ENCODE measurements around the gene CHCHD1.
"Not testable (repeated sequence)": the region's sequence is repeated elsewhere in the genome, so short reads cannot be mapped to it uniquely, and the experiment has no call there.

The CHCHD1 gene

GRCh38 chr10:73781879-73782748 lies at the start of gene CHCHD1:
TSS of gene CHCHD1 (plus strand) at chr10:73782048. CDS start at chr10:73782076, 28 bp downstream.
- DNase-seq (ENCODE audit: low read depth in 2 of 2, low spot score in 1 of 2), result peak; percentile 80

- no peak for DNase-seq (ENCODE audit: low read depth in 2 of 2, low spot score in 1 of 2)
These were observed 49.4 kb upstream of the CHCHD1 start for GRCh38 chr10:73732426-73732825.

- no peak for DNase-seq (ENCODE audit: low read depth in 2 of 2, low spot score in 1 of 2)
These were observed 48.8 kb upstream of the CHCHD1 start for GRCh38 chr10:73732931-73733623.

- DNase-seq (ENCODE audit: low read depth in 2 of 2, low spot score in 1 of 2), result no peak
These were observed 47.7 kb upstream of the CHCHD1 start for GRCh38 chr10:73734028-73734720.

- no peak for DNase-seq (ENCODE audit: low read depth in 2 of 2, low spot score in 1 of 2)
These were observed 47.0 kb upstream of the CHCHD1 start for GRCh38 chr10:73734796-73735305.

GRCh38 chr10:73740501-73741254 lies 41.2 kb upstream of the CHCHD1 start:
- not testable (repeated sequence) for DNase-seq (ENCODE audit: low read depth in 2 of 2, low spot score in 1 of 2)

- no peak for DNase-seq (ENCODE audit: low read depth in 2 of 2, low spot score in 1 of 2)
These were observed 39.5 kb upstream of the CHCHD1 start for GRCh38 chr10:73742454-73742734.

- DNase-seq (ENCODE audit: low read depth in 2 of 2, low spot score in 1 of 2), result no peak
These were observed 38.4 kb upstream of the CHCHD1 start for GRCh38 chr10:73743327-73743904.

GRCh38 chr10:73743905-73744663 lies 37.8 kb upstream of the CHCHD1 start, which contains the start of gene SEC24C:
TSS of gene SEC24C (plus strand) at chr10:73744372. CDS start at chr10:73746833, 2,461 bp downstream.
- peak; percentile 91 for DNase-seq (ENCODE audit: low read depth in 2 of 2, low spot score in 1 of 2)

GRCh38 chr10:73744664-73744975 lies 37.2 kb upstream of the CHCHD1 start:
- peak in 1 of 2 donors; percentile 11 for DNase-seq (ENCODE audit: low read depth in 2 of 2, low spot score in 1 of 2)

GRCh38 chr10:73746721-73747120 lies 35.1 kb upstream of the CHCHD1 start:
- DNase-seq (ENCODE audit: low read depth in 2 of 2, low spot score in 1 of 2), result no peak

- DNase-seq (ENCODE audit: low read depth in 2 of 2, low spot score in 1 of 2), result no peak
These were observed 31.0 kb upstream of the CHCHD1 start for GRCh38 chr10:73750819-73751218.

- no peak for DNase-seq (ENCODE audit: low read depth in 2 of 2, low spot score in 1 of 2)
These were observed 25.7 kb upstream of the CHCHD1 start for GRCh38 chr10:73756183-73756582.

- DNase-seq (ENCODE audit: low read depth in 2 of 2, low spot score in 1 of 2), result no peak
These were observed 22.9 kb upstream of the CHCHD1 start for GRCh38 chr10:73758704-73759511.

GRCh38 chr10:73759512-73760115 lies 22.2 kb upstream of the CHCHD1 start:
- no peak for DNase-seq (ENCODE audit: low read depth in 2 of 2, low spot score in 1 of 2)

GRCh38 chr10:73761781-73762180 lies 20.1 kb upstream of the CHCHD1 start:
- no peak for DNase-seq (ENCODE audit: low read depth in 2 of 2, low spot score in 1 of 2)

- DNase-seq (ENCODE audit: low read depth in 2 of 2, low spot score in 1 of 2), result no peak
These were observed 18.9 kb upstream of the CHCHD1 start for GRCh38 chr10:73762915-73763314.

- DNase-seq (ENCODE audit: low read depth in 2 of 2, low spot score in 1 of 2), result no peak
These were observed 18.5 kb upstream of the CHCHD1 start for GRCh38 chr10:73763343-73763742.

- DNase-seq (ENCODE audit: low read depth in 2 of 2, low spot score in 1 of 2), result no peak
These were observed 16.8 kb upstream of the CHCHD1 start for GRCh38 chr10:73765066-73765465.
